GM19438 (cell line): ENCODE results near the gene SYMPK.

Experiments
- ATAC-seq: cut with Tn5 transposase; IDR thresholded peaks from one replicate; pipeline ENCODE4 v1.9.1; 2021; ENCODE audit warnings: low read depth; ENCODE audit not compliant: unreplicated experiment

Gene SYMPK

DNA sequence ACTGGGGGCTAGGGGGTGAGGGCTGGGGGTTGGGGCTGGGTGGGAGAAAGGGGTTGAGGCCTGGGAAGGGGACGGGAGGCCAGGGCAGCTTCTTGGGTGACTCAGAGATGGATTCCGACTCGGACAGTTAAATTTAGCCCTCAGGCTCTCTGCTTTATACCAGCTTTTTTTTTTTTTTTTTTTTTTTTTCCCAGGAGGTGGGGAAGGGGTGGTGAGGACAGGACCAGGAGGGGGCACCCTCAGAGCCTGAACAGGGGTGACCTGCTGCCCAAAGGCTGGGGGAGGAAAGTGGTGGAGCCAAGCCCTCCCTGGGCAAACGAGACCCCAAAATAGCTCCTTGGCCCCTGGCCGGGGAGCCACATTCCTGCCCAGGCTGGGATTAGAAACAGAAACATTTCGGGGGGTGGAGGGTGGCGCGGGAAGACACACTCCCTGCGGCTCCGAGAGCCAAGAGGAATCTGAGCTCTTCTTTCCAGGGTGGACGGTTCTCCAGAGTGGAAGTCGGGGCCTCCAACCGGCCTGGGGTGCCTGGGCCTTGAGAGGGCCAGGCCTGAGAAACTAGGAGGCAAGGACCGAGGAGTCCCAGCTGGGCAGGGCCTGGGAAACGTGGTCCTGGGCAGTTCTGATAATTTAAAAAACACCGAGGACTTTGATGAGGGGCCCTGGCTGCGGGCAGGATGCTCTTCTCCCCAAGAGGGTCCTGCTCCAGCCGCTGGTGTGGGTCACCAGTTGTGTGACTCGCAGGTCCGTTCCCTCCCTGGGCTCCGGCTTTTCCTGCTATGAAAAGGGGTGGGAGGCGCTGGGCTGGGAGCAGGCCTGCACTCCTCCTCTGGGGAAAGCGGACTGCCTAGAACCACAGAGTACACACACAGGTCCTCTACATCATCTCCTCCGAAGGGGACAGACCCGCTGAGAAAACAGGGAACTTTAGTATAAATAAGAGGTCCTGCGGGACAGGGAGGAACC is 79.8 kb downstream of the SYMPK start:
- ATAC-seq, result no peak

- no peak for ATAC-seq
These were observed 80.7 kb downstream of the SYMPK start, which contains the start of gene DMPK for GRCh38 chr19:45782162-45782691. TSS of gene DMPK (minus strand) at chr19:45782490. CDS start at chr19:45782352, 138 bp downstream.

GRCh38 chr19:45781214-45782161 is 81.5 kb downstream of the SYMPK start:
- no peak for ATAC-seq

DNA sequence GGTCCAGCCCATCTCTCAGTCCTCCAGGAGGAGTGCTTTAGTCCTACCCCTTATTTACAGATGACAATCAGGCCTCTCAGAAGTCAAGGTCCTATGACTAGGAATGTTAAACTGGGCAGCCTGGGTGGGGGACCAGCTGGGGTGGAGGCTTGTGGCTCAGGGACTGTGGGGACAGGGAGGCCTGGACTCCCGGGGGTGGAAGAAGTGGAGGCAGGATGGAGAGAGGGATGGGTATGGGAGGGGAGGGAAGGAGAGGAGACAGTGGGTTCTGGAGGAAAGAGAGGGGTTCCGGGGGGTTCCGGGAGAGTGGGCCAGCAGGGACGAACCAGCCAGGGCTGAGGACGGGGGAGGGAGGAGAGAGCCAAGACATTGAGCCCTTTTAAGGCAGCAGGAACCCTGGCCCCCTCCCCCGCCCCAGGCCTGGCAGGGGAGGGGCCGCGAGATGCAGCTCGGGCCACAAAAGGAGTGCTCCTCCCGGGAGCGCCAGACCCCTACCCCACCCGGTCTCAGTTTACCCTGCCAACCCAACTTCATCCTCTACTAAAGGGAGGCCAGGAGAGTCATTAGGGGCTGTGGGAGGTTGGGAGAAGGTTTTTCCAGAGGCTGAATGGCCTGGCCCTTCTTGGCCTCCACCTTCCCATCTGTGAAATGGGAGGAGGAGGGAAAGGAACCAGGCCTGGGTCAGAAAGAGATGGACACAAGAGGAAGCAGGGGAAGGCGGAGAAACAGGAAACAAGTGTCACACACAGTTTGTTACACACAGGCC is 82.3 kb downstream of the SYMPK start:
- ATAC-seq, result no peak

GRCh38 chr19:45780146-45780447 is 82.8 kb downstream of the SYMPK start:
- ATAC-seq, result no peak

DNA sequence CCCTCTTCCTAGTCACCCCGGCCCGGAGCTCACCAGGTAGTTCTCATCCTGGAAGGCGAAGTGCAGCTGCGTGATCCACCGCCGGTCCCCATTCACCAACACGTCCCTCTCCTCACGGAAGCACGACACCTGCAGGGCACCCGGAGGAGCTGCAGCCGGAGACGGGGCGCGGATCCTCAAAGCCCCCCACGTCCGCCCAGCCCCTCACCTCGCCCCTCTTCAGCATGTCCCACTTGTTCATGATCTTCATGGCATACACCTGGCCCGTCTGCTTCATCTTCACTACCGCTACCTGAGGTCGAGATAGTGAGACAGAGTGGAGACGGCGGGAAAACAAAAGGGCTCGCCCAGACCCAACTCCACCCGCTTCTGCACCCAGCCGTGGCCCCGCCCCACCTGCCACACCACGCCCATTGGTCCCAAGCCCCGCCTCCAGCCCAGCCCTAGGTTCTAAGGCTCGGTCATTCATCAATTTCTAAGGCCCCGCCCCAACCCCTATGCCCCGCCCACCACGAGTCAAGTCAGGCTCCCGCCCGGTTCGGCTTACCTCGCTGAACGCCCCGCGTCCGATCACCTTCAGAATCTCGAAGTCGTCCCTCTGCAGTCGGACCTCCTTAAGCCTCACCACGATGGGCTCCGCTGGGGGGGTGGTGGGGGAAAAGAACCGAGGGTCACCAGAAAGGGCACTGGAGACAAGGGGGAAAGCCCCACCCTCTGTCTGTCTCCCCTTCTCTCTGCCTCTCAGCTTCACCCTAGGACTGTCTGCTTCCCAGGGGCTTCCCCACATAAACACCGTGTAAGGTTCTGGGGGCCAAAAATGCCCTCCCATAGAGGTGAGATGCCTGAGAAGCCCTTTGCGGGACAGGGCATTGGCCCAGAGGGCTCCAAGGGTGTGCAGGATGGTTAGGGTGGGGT is 83.5 kb downstream of the SYMPK start:
- ATAC-seq, result peak; percentile 82

DNA sequence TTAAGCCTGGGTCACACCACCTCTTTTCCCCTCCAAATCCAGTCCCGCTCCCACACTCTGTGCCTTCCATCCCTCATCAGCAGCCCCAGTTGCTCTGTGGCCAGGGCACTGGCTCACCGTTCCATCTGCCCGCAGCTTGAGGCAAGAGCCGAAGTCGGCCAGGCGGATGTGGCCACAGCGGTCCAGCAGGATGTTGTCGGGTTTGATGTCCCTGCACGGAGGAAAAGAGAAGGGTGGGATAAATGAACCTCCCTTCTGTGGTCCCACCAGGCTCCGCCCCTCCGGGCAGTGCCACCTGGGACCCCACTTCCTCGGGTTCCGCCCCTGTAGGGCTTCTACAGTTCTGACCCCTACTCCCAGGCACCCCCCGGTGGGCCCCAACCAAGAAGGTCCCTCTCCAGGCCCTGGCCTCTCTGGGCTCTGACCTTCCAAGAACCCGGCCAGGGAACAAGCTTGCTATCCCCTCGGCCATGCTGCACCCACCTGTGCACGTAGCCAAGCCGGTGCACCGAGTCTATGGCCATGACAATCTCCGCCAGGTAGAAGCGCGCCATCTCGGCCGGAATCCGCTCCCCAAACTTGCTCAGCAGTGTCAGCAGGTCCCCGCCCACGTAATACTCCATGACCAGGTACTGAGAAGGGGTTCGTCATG is 84.8 kb downstream of the SYMPK start:
- no peak for ATAC-seq

- ATAC-seq, result no peak
These were observed 85.5 kb downstream of the SYMPK start for GRCh38 chr19:45777395-45777961.

DNA sequence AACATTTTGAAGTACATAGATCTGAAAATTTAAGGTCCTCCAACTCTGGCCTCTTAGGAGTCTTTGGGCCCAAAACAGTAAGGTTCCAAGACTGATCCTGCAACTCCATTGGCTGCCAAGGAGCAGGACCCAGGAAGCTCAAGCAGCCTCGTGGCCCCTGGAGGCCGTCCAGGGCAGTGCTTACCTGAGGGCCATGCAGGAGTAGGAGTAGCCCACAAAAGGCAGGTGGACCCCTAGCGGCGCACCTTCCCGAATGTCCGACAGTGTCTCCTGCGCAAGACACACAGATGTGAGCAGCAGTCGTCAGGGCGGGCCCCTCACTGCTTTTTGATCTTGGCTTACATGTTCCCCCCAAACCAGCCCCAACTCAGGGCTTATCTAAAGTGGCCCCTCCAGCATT is 88.2 kb downstream of the SYMPK start:
- ATAC-seq, result no peak

DNA sequence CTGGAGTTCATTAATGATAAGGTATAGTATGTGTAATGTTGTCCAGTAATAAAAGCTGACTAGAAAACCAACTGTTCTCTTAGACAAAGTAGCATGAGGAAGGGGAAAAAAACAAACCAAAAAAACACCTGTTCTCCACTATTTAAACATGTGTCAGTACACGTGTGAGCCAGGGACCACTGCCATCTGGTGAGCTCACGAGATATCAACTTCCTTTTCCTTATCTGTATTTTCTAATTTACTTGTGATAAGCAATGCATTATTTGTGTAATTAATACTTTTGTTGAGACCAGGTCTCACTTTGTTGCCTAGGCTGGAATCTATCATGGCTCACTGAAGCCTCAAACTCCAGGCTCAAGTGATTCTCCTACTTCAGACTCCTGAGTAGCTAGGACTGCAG is 89.6 kb downstream of the SYMPK start:
- no peak for ATAC-seq

- ATAC-seq, result no peak
These were observed 90.0 kb downstream of the SYMPK start for GRCh38 chr19:45772912-45773311.

DNA sequence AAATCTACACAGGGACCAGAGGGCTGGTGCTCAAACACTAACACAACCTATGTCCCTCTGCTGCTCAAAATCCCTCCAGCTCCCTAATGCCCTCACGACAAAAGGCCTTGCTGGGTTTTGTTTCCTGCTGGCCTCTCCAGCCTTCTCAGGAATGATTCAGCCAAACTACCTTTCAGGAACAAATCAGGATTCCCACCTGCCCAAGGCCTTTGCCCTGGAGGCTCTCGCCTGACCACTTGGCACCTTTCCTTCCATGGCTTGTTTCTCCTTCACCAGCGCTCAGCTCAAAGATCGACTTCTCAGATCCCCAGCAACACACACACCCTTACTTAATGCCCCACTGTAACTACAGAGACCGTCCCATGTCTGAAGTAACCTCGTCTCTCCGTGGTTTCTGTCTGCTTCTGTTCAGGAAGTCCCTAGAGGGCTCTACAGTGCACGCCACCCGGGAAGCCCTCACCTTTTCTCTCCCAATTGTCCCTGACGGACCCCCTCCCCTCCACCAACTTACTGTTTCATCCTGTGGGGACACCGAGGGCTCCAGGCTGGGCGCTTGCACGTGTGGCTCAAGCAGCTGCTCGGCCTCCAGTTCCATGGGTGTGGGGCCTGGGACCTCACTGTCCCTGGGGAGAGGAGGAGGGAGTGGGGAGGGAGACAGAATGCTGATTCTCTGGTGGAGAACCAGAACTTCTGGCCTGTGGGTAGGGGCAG is 90.7 kb downstream of the SYMPK start:
- no peak for ATAC-seq

DNA sequence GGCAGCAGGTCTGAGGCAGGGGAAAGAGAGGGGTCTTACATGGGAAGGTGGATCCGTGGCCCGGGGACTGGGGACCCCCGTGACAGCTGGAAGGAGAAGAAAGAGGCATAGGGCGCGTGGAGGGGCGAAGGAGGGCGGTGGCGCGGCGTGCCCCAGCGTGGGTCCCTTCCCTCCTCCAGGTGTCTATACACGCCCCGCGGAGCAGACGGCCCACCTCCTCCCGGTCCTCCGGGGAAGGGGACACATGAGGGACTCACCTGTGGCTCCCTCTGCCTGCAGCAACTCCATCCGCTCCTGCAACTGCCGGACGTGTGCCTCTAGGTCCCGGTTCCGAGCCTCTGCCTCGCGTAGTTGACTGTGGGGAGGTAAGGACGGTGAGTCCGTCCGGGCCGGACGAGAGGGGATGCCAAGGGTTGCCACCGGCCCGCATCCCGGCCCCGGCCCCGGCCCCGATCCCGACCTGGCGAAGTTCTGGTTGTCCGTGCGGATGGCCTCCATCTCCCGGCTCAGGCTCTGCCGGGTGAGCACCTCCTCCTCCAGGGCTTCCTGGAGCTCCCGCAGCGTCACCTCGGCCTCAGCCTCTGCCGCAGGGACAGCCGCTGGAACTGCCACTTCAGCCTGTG is 91.5 kb downstream of the SYMPK start:
- ATAC-seq, result no peak

DNA sequence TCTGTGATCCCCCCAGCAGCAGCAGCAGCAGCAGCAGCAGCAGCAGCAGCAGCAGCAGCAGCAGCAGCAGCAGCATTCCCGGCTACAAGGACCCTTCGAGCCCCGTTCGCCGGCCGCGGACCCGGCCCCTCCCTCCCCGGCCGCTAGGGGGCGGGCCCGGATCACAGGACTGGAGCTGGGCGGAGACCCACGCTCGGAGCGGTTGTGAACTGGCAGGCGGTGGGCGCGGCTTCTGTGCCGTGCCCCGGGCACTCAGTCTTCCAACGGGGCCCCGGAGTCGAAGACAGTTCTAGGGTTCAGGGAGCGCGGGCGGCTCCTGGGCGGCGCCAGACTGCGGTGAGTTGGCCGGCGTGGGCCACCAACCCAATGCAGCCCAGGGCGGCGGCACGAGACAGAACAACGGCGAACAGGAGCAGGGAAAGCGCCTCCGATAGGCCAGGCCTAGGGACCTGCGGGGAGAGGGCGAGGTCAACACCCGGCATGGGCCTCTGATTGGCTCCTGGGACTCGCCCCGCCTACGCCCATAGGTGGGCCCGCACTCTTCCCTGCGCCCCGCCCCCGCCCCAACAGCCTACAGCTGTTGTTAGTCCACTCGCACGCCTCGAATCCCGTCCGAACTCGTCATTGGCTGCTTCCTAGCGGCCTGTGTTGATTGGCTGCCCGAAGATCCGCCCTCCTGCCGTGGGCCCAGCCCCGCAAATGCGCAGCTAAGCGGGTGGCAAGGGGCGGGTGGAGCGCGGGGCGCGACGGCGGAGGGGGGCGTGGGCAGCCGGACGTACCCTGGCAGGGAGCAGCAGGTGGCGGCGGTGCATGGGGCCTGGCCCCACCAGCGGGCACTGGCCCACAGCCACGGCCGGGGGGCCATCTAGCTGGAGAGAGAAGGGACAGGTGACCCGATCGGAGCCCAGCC is 92.5 kb downstream of the SYMPK start:
- peak; percentile 55 for ATAC-seq

GRCh38 chr19:45769821-45770191 is 93.1 kb downstream of the SYMPK start:
- no peak for ATAC-seq

GRCh38 chr19:45768984-45769782 is 93.8 kb downstream of the SYMPK start, which contains the start of gene SIX5:
TSS of gene SIX5 (minus strand) at chr19:45769252. CDS start at chr19:45768844, 408 bp downstream.
- ATAC-seq, result peak; percentile 42
